Kidney (tissue), 14 donors: ENCODE measurements around the gene ACSS3. TPM values are rescaled to one million over a fixed set of nuclear protein-coding genes. Genes with fewer than 3 reads are reported as not detected.

Source experiments
- DNase-seq, 5 donors: peaks; one replicate each; pipeline ENCODE4 v3.0.0-alpha.2; 2013 to 2020
- FAIRE-seq: peaks from 2 replicates; lab custom pipeline; 2012; peaks lifted over from hg19 to GRCh38; lab: Jason Lieb, UNC
- H3K27ac ChIP-seq, 2 donors: one replicate each; pipeline ENCODE4 v1.7.0; 2013; ENCODE audit warnings: low read depth in 2 of 2, low read length in 2 of 2, inconsistent platforms in 1 of 2
- H3K27me3 ChIP-seq: one replicate; pipeline ENCODE4 v1.7.1; 2013; ENCODE audit warnings: low read length, inconsistent platforms; ENCODE audit not compliant: control insufficient read depth, insufficient read depth
- H3K36me3 ChIP-seq, 3 donors: one replicate each; pipeline versions ENCODE4 v1.7.0 to v1.7.1; 2013; ENCODE audit warnings: low read length in 3 of 3, control low read depth in 1 of 3, inconsistent platforms in 1 of 3; ENCODE audit not compliant: insufficient read depth in 3 of 3, control insufficient read depth in 2 of 3
- H3K4me1 ChIP-seq, 3 donors: one replicate each; pipeline versions ENCODE4 v1.7.0 to v1.7.1; 2013; ENCODE audit warnings: low read length in 3 of 3, inconsistent platforms in 1 of 3, low read depth in 1 of 3; ENCODE audit not compliant: control insufficient read depth in 2 of 3, insufficient read depth in 2 of 3
- H3K4me3 ChIP-seq, 3 donors: one replicate each; pipeline versions ENCODE4 v1.7.0 to v1.8.1; 2013; ENCODE audit warnings: low read length in 3 of 3, control low read depth in 1 of 3, inconsistent platforms in 1 of 3
- H3K9ac ChIP-seq, 3 donors: one replicate each; pipeline versions ENCODE4 v1.7.0 to v1.7.1; 2013; ENCODE audit warnings: low read length in 3 of 3, control low read depth in 1 of 3, inconsistent platforms in 1 of 3
- H3K9me3 ChIP-seq, 3 donors: one replicate each; pipeline versions ENCODE4 v1.7.0 to v1.7.1; 2013; ENCODE audit warnings: low read length in 3 of 3, control low read depth in 1 of 3, inconsistent platforms in 1 of 3; ENCODE audit not compliant: control insufficient read depth in 2 of 3, insufficient read depth in 1 of 3
- CTCF ChIP-seq: IDR thresholded peaks from 3 replicates; pipeline ENCODE4 v1.5.1; 2012; ENCODE audit warnings: mild to moderate bottlenecking, moderate library complexity, borderline replicate concordance; ENCODE audit not compliant: insufficient read depth; ENCODE audit errors: extremely low read depth
- intact Hi-C: fragments of 100-400 bp; cut with DNase I; formaldehyde crosslinking; loops from one replicate; pipeline ENCODE4 v1.11.1; 2022
- polyA plus RNA-seq: library from polyadenylated mRNA; stranded (reverse); fragments of 350-450 nt; fragmentation: Illumina TruSeq; extraction: RNeasy Lipid Tissue Mini Kit (QIAGEN cat#74804); gene quantifications from one replicate; pipeline ENCODE4 v1.2.3, GENCODE V29; 2014; ENCODE audit warnings: low read depth, low replicate concordance; ENCODE audit not compliant: insufficient read depth
- total RNA-seq: library from RNA; stranded (reverse); fragmentation: NEBNext Ultra II Directional; extraction: Animal tissue kit (Norgen Biotek cat#: 25700); gene quantifications from one replicate; pipeline ENCODE4 v1.2.1, GENCODE V29; 2021
- donor health status: control.
- donor health status: control.
- donor health status: control.
- donor health status: control.
- donor health status: control.
- donor health status: DM: yes; HTN: yes; CAD: no.
- donor health status: Normal renal cell carcinoma (clear cell type).

The ACSS3 gene
- total and polyA plus RNA-seq, 2 donors from 2014 or later = 18.9 to 21.2 TPM

DNA sequence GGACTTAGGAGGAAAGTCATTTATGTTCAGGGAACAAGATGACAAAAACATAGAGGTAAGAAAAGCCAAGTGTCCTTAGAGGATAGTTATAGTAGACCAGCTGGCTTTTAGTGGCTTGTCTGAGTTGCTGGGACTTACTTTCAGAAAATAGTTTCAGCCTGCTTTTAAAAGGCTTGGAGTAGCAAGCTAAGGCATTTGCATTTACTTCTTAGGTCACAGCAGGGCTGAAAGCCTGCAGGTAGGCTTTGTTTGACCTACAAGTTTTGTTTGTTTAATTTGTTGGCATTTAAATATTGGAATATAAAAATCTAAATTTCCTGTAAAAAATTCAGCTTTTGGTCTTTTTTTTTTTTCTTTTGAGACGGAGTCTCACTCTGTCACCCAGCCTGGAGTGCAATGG, 5.1 kb downstream of the ACSS3 start:
- no peaks in the 10 kb centered on the region for H3K36me3 ChIP-seq
- DNase-seq = no peak
- no peak overlapping the region for H3K4me3 ChIP-seq
- TF ChIP-seq CTCF = no peak
- FAIRE-seq = no peak
- intact Hi-C loops = no loop called here
- H3K9me3 ChIP-seq = no peaks in the 10 kb centered on the region
- H3K9ac ChIP-seq = no peak overlapping the region
- H3K27me3 ChIP-seq = no peaks in the 10 kb centered on the region
- H3K4me1 ChIP-seq = peaks cover 0 to 7% (median 3%) of the 10 kb centered on the region in 3 donors
- H3K27ac ChIP-seq = no peak overlapping the region

- H3K36me3 ChIP-seq = no peaks in the 10 kb centered on the region
- FAIRE-seq (no peak), DNase-seq (no peak)
- H3K27me3 ChIP-seq = no peaks in the 10 kb centered on the region
- H3K9me3 ChIP-seq = no peaks in the 10 kb centered on the region
- no peak overlapping the region for H3K9ac ChIP-seq
- peaks cover 0 to 7% (median 3%) of the 10 kb centered on the region in 3 donors for H3K4me1 ChIP-seq
- no peak for TF ChIP-seq CTCF
- no peak overlapping the region for H3K4me3 ChIP-seq
- intact Hi-C loops = no loop called here
- H3K27ac ChIP-seq = no peak overlapping the region
Observed at GRCh38 chr12:81083906-81084513, 6.1 kb downstream of the ACSS3 start.

GRCh38 chr12:81084811-81085350, 7.0 kb downstream of the ACSS3 start:
- Histone ChIP-seq H3K9ac (no peak overlapping the region), H3K36me3 (no peaks in the 10 kb centered on the region), H3K27ac (no peak overlapping the region), H3K27me3 (no peaks in the 10 kb centered on the region), H3K4me1 (peaks cover 0 to 1% (median 0%) of the 10 kb centered on the region in 3 donors), H3K9me3 (no peaks in the 10 kb centered on the region), H3K4me3 (no peak overlapping the region)
- no peak for TF ChIP-seq CTCF
- no peak for FAIRE-seq
- intact Hi-C loops = no loop called here
- DNase-seq = no peak
